GM21528 (cell line): ENCODE results near the gene NDUFS6.

Experiments
- ATAC-seq: cut with Tn5 transposase; IDR thresholded peaks from one replicate; pipeline ENCODE4 v1.9.1; 2021; ENCODE audit warnings: mild to moderate bottlenecking, moderate library complexity; ENCODE audit not compliant: unreplicated experiment, low FRiP score

NDUFS6 gene

DNA sequence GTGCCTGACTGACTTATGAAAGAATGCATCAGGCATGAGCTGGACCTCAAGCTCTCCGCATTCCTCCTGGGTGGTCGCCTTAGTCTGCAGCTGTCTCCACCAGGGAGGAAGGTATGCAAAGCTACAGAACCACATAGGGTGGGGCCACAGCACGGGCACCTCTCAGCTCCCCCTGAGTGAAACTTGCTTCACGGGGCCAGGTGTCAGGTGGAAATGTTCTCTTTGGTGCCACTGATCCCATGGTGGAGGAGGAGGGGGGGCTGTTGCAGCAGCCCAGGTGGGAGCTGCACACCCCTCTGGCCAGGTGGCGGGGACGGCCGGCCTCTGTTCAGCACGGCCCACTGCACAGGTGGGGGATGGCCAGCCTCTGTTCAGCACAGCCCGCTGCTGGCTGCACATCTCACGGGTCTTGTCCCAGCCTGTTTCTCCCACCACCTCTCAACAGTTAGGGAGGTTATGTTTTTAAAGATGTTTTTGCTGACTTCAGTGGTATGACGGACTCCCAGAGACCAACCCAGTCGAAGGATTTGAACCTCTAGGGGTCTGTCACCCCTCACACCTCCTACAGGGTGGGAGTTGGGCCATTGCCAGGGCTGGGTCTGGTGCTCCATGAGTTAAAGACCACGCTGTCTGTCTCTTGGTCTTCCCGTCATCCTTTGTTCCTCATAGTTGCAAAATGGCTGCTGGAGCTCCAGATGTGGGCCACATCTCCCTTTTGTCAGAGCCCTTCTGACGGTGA, 35.9 kb upstream of the NDUFS6 start:
- ATAC-seq, result no peak

DNA sequence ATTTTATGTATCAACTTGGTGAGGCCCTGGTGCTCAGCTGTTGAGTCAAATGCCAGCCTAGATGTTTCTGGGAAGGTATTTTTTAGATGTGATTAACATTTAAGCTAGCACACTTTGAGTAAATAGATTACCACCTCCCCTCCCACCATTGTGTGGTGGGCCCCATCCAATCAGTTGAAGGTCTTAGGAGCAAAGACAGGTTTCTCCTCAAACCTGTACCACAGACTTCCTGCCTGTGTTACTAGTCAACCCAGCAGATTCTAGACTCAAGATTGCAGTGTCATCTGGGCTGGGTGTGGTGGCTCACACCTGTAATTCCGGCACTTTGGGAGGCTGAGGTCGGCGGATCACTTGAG, 35.3 kb upstream of the NDUFS6 start:
- ATAC-seq, result no peak

DNA sequence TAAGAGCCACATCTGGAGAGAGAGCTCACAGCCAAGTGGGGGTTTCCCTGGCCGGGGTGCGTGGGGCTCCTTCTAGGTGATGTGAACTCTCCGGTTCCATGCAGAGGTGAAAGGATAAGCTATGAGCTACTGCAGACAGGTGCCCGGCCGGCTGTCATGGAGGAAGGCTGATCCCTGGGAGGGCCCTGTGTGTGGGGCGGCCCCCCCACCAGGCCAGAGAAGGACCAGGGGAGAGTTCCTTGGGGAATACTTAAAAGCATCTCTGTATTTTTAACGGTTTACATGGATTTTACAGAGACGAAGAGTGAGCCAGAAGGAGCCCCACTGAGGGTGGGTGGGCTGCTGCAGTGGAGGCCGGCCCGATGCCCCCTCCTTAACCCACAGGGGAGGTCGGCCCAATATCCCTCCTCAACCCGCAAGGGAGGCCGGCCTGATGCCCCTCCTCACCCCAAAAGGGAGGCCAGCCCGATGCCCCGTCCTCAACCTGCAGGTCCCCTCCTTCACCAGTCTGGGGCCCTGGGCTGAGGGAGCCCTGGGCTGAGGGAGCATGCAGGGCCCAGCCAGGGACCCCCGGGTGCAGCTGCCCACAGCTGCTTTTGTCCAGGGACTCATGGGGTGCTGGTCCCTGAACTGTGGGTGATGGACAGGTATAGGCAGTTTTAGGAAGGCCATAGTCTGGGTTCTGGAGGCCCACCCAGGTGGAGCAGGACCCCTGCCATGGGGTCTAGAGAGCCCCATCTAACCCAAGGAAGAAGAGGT, 33.5 kb upstream of the NDUFS6 start:
- ATAC-seq, result no peak

DNA sequence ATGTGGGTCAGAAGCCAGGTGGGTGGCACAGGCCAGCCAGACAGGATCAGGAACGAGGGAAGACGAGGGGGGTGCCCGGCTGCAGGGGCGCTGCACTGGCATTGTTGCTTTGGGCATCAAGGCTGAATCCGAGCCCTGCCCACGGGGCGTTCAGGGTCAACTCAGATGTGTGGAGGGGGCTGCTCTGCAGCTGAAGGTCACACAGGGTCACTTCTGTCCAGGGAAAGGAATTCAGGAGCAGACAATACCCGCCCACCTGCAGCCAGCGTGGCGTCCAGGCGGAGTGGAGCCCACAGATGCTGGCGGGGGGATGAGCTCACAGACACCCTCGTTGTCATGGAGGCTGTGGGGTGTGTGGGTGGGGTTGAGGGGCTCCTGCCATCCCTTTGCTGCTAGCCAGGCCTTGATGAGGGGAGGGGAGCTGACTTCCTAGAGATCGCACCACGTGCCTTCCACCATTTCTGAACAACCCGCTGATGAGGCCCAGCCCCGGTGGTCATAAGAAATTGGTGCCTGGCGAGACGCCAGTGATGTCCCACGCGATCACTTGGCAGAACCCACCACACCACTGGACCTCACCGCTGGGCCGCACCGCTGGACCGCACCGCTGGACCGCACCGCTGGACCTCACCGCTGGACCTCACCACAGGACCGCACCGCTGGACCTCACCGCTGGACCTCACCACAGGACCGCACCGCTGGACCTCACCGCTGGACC, 32.8 kb upstream of the NDUFS6 start:
- ATAC-seq, result no peak

DNA sequence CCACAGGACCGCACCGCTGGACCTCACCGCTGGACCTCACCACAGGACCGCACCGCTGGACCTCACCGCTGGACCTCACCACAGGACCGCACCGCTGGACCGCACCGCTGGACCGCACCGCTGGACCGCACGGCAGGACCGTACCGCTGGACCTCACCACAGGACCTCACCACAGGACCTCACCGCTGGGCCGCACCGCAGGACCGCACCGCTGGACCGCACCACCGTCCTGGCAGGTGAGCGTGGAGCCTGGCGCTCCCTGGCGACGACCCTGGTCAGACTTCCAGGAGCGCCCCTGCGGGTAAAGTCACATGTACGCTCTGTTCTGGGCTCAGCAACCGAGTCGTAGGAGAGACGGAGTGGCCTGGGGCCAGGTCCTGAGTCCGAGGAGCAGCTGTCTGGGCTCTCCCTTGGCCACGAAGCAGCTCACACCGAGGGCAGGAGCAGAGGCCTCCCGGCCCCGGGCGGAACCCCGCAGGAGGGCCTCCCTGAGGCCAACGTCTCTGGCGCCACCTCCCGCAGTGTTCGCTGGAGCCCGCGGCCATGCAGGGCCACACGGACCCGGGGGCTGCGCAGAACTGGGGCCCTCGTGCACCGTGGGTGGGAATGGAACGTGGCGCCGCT, 32.1 kb upstream of the NDUFS6 start:
- no peak for ATAC-seq

DNA sequence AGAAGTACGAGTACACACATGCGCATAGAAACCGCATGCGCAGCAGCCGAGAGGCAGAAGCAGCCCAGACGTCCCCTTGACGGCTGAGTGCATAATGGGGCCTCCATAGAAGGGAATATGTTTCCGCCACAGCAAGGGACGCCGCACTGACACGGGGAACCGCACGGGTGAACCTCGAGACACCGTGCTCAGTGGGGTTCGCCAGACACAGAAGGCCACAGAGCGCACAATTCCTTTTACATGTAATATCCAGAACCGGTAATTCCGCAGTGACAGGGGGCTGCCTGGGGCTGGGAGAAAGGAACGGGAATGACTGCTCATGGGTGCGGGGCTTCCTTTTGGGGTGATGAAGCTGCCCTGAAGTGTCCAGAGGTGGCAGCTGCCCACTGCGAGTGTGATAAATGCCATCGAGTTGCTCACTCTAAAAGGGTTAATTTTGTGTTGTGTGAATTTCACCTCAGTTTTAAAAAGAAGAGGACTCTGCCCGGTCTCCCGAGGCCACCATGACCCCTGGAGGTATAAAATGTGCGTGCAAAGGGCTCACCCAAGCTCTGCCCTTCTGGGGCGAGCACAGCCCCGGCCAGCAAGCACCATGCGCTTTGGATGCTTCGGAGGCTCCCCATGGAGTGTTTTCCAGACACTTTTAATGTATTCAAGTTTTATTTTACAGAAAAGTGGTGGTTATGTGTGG, 31.3 kb upstream of the NDUFS6 start:
- no peak for ATAC-seq

DNA sequence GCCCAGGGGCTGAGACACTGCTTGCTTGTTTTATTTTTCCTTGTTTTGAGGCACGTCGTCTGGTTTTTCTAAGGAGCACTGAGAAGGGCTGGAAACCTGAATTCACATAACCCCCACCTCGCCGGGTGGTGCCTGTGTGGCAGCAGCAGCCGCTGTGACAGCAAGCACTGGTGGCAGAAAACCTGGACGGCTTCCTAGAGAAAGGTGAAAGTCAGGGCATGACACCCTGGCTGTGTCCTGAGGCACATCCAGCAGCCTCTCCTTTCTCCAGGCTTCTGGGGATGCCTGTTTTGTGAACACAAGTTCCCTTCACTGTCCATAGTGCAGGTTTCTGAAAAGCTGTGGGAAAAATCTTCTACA, 30.8 kb upstream of the NDUFS6 start:
- no peak for ATAC-seq

DNA sequence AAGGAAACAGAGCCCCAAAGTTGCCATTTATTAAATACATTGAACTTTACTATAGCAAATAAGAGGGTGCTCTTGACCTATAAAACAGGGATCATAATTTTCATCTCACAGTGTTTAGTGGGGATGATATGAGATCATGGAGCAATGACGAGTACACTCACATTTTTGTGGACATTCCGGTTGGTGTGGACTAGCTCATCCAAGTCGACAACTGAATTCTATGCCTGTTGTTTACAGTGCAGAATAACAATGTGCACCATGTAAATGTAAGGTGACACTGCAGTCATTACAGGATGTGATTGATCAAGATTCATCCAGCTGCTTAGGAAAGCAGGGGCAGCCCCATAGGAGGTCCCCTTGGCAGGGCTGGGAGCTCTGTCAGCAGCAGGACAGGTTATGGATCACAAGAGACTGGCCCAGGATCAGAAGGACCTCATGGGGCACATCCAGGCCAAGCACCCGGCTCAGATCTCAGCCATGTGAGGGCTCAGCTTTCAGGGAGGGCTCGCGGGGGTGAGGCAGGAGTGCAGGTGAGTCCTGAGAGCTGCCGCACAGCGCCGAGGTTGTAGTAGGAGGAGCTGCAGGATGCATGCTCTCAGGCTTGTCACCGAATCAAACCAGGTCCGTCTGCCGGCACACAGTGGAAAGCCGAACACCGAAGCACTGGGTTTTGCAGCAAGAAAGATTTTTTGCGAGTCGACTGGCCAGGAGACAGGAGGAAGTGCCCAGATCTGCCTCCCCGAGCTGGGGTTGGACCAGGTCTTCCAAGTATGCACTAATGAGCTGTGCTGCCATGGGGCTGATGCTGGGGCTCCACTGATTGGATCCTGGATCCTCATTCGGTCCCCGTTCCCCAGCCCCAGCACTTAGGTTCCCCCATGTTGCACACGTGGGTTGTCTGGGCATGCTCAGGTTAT, 29.8 kb upstream of the NDUFS6 start:
- no peak for ATAC-seq

DNA sequence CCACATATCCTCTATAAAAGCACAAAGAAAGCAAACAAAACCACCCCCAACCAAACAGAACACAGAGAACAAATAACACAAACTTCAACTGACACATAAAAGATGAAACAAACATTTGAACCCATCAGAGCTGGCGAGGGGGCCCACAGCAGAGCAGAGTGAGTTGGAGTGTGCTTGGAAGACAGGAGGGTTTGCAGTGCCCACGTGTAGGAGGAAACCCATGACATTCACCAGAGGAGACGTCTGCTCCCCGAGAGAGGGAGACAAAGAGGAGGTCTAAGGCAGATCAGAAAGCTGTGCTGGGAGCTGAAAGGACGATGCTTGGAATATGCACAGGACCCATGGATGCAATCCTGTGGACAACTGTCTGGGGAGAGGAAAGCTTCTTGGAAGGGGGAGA, 28.6 kb upstream of the NDUFS6 start:
- no peak for ATAC-seq

DNA sequence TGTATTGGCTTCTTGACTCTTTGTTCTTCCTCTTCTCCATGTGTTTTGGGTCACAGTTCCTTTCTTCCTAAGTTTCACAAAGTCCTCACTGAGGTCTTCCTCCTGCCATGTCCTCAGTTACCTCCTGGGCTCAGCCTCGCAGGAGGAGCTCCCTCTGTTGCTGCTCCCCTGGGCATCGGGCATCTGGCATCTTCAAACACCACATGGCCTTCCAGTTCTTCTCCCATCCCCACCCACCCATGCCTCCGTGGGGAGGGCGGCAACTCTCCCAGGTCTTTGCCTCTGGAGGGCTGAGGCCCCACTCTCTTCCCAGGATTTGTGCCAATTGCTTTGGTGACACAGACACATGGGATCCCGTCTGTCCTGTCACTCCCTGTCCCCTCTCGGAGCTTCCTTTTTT, 24.4 kb upstream of the NDUFS6 start:
- no peak for ATAC-seq

DNA sequence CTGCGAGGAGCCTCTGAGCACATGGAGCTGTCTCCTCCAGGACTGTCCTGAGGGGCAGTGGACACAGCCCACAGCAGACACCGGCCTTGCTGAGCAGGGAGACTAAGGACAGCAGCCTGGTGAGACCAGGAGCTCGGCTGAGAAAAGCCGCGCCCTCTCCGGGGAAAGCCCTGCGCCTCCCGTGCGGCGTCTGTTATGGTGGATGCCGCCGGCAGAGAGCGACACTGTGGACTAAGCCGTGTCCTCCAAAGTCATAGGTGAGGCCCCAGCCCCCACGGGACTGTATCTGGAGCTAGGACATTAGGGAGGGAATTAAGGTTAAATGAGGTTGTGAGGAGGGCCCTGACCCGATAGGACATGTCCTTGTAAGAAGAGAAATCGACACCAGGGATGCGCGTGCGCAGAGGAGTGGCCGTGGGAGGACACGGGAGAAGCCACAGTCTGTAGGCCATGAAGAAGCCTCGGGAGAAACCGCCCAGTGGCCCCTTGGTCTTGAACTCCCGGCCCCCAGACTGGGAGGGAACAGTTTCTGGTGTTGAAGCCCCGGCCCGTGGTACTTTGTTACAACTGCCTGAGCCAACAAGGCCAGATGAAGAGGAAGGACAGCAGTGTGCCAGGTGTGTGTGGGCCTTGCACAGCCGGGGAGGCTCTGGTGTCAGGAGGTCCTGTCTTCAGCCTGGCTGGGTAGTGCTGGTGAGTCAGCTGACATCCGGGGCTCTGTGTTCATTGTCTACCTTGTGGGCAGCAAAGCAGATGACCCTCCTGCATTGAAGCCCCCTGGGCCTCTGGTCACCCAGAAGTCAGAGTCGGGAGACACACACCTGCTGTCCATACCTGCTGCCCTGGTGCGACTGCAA, 23.7 kb upstream of the NDUFS6 start:
- ATAC-seq, result no peak

DNA sequence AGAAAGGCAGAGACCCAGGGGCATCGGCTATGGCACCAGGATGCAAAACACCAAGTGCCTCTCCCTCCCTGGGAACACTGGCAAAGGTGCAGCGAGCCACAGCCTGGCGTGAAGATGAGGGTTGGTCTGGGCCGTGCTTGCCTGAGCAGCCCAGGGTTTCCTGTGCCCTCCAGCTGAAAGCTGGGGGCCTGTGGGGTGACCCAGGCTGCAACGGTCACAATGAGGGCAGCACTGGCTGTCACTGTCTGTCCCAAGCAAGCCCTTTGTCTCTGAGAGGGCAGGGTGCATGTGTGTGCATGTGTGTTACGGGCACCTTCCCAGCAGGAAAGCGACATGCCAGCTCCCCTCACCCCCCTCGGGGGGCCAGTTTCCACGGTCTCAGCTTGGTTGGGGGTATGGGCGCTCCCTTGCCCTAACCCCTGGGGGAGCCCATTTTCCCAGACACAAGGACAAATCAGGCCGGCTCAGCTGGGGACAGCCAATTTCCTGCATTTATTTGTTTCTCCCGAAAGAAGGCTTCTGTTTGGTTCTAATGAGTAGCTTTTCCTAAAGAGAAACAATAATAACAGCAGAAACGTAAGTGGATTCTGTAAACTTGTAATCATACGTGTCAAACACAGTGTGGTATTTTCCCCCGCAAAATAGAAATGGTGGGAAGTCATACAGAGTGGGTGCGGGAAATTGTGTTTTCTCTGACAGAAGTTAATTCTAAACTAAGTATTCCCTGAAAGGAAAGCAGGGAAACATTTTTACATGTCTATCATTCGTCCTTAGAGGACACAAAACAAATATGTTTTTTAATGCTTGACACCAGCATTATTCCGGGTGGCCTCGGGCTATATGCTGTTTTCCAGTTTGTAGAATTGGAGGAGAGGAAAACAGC, 22.8 kb upstream of the NDUFS6 start:
- ATAC-seq, result no peak

DNA sequence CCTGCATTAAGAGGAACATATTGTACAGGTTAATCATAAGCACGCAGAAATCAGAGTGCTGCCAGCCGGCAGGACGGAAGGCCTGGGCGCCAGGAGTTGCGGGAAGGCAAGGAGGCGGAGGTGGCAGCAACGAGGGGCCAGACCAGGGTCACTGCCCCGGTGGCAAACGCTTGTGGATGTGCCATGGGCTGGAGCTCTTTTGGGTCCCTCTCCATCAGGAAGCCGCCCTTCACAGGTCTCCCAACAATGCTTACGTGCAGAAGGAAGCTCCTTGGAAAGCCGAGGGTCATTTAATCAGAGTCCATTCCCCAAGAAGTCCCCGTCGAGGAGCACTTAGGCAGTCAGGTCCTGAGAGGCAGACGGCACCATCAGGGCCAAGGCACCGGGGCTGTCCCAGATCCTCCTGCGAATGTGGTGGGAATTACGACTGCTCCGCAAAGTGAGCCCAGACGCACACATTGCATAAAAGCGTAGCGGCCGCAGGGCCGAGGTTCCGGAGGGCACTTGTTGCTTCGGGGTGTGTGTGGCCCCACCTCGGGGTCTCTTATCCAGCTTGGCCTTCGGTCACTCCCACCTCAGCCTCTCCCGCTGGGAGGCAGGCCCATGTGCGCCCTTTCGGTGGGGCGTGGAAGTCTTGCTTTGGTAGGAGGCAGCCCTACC, 22.1 kb upstream of the NDUFS6 start:
- no peak for ATAC-seq

DNA sequence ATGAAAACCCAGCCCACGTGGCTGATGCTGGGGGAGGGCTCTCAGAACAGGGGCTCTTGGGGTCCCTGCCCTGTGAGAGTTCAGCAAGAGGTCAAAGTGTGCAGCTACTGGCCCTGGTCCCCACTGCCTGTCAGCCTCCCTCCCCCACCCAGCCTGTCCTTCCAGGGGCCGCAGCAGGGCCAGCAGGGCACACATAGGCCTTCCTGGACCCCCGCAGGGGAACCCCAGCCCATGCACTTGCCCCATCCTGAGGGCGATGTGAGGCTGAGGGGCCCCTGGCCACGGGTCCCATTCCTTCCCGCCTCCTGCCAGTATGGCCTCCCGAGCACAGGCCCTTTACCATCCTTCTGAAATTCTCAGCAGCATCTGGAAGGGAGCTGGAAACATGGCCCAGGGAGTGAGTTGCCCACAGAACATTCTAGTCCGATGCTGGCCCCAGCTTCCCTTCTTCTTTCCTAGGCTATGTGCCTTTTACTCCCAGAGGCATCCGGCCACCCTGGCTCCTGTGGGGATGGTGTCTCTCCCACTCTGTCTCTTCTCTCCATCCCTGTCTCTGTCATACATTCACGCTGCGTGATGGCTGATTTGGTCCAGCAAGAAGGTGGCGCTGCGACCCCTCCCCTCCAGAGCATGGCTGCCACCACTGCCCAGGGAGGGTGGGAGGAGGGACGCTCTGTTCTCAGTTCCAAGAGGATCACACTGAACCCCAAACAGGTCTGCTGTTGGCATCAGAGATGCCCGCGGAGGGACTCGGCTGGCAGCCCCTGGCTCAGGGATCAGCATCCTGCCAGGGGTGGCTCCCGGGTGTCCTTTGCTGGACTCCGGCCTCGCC, 21.2 kb upstream of the NDUFS6 start:
- no peak for ATAC-seq

DNA sequence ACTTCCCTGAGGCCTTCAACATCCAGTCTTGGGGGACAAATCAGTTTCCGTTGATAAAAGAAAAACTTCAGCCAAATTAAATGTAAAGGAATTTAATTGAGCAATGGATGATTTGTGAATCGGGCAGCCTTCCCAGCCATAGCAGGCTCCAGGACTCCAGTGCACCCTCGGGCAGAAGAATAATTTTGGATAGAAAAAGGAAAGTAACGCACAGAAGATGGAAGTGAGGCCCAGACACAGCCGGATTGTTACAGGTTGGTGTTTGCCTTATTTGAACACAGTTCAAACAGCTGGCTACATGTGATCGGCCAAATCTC, 20.6 kb upstream of the NDUFS6 start:
- ATAC-seq, result no peak

DNA sequence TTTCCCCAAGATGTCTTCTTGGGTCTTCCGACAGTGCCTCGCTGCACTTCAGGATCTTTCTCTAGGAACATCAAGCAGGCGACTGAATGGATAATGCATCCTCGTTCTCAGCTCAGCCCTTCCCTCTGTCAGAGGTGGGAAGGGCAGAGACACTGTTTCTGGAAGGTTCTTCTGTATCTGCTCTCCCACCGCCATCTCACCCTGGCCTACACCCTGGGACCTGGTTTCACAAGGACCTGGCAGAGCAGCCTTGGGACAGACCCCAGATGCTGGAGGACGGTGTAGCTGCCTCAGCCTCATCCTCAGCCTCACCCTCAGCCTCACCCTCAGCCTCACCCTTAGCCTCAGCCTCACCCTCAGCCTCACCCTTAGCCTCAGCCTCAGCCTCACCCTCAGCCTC, 20.1 kb upstream of the NDUFS6 start:
- no peak for ATAC-seq
